Measurements from ENCODE around the gene NT5M.
"Not testable (repeated sequence)": the region's sequence is repeated elsewhere in the genome, so short reads cannot be mapped to it uniquely, and the experiment has no call there.

NT5M gene

GRCh38 chr17:17366941-17367875 lies 64.0 kb downstream of the NT5M start:
- DNase-seq (ENCODE audit: insufficient read length, low spot score), result no peak
- FAIRE-seq, result no peak

DNA sequence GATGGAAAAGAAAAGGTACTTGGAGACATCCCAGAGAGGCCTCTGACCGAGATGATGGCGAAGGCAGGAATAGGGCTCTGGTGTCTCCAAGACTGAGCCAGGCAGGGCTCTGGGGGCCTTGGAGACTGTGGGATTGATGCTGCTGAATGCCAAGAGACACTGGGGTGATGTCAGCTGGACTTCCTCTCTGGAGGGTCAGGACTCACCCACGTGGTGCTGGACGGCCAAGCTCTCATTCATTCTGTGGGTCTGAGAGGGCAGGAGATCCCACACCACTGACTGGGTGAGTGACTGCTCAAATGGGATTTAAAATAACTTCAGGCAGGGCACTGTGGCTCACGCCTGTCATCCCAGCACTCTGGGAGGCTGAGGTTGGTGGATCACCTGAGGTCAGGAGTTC lies 64.8 kb downstream of the NT5M start:
- FAIRE-seq (no peak), DNase-seq (ENCODE audit: insufficient read length, low spot score) (no peak)

DNA sequence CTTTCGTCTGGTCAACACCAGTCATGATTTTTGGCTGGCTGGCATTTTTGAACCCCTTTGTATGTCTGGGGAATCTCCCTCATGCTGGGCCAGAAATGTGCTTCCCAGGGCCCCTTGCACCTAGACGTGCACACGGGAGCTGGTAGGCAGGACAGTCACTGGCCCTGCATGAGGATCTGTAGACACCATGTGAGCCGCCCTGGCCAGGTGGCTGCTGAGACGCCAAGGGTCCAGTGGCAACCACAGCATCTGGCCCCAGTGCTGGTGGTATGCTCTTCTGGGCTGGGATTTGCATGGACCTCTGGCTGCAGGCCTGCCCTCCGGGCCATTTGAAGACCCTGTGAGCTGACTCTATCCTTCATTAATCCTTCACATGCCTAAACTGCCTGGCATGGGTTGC lies 67.5 kb downstream of the NT5M start:
- FAIRE-seq, result no peak
- DNase-seq (ENCODE audit: insufficient read length, low spot score), result no peak

DNA sequence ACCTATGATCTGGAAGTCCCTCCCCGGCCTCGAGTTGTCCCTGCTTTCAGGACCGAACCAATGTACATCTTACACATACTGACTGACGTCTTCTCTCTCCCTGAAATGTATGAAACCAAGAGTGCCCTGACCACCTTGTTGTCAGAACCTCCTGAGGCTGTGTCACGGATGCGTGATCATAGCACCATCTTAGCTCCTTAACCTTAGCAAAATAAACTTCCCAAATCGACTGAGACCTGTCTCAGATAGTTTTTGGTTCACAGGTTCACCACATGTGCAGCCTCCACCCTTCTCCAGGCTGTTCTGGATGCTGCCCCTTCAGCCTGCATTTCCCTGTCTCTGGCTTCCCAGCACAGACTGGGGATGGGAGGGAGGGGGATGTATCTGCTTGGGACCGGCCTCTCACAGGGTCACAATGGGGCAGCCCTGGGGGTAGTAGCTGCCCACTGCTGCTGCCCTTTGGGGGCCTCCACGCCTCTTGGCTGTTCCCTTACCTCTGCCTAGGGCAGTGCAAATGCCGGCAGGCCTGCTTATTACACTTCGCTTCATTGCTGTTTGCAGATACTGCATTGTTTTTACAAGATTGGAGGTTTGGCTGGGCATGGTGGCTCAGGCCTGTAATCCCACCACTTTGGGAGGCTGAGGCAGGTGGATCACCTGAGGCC lies 69.8 kb downstream of the NT5M start:
- DNase-seq (ENCODE audit: insufficient read length, low spot score) (no peak), FAIRE-seq (no peak)

GRCh38 chr17:17375841-17376240 lies 72.7 kb downstream of the NT5M start:
- DNase-seq (ENCODE audit: insufficient read length, low spot score), result no peak
- FAIRE-seq, result no peak

- no peak for DNase-seq (ENCODE audit: insufficient read length, low spot score)
- no peak for FAIRE-seq
Observed at GRCh38 chr17:17376362-17376761, 73.2 kb downstream of the NT5M start.

DNA sequence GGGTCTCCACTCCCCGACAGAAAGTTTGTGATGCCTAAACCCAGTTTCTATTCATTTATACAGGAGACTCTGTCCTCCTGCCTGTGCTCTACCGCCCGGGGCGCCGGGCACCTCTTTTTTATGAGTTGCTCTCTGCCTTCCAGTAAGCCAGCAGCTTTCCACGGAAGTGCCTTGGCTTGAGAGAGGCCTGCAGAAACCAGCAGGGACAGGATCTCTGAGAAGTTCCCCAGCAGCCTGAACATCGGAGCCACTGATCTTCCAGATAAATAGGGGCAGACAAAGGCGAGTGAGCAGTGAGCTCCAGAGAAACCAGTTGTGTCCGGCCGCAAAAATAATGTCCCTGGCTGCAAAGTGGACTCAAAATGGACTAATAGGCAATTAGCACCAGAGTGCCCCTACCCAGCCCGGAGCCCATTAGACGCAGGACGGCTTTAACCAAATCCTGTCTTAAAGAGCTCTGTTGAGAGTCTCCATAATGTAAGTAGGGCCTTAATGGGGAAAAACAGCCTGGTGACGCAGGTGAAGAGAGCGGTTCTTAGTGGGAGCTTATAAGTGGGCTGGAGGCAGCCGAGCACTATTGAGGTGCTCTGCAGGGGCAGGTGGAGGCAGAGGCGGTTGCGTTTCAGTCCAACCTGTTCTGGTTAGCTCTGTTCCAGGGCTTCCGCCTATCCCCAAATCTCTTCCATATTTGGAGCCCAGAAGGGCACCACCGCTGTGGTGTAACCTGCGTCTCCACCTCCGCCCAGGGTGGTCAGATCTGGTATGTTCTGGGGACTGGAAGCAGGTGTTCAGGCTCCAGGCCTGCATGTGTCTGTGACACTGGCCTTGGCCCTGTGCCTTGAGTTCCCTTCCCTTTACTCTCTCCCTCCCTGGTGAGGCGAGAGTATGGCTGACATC lies 74.1 kb downstream of the NT5M start:
- DNase-seq (ENCODE audit: insufficient read length, low spot score) (no peak), FAIRE-seq (no peak)

DNA sequence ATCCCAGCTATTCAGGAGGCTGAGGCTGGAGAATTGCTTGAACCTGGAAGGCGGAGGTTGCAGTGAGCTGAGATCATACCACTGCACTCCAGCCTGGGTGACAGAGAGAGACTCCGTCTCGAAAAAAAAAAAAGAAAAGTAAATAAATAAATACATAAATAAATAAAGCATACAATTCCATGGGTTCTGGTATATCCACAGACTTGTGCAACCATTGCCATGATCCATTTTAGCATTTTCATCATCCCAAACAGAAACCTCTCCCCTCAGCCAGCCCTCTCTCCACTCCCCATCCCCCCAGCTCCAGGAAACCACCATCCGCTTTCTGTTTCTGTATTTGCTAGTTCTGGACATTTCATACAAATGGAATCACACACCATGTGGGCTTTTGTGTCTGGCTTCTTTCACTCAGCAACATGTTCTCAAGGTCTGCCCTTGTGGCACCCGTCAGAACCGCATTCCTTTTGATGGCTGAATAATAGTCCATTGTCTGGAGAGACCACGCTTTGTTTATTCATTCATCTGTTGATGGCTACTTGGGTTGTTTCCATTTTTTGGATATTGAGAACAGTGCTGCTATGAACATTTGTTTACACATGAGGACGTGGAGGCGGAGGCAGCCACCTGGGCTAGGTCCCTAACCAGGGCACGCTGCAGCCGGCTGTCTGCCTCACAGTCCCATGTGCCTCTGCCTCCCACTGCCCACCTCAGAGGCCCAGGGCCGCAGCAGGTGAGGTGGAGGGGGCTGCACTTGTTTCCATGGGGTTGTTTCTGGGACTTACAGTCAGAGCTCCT lies 76.2 kb downstream of the NT5M start:
- no peak for DNase-seq (ENCODE audit: insufficient read length, low spot score)
- no peak for FAIRE-seq

- no peak for FAIRE-seq
Observed at GRCh38 chr17:17380145-17380925, 77.2 kb downstream of the NT5M start.

GRCh38 chr17:17381446-17382064 lies 78.4 kb downstream of the NT5M start:
- no peak for FAIRE-seq
- no peak for DNase-seq (ENCODE audit: insufficient read length, low spot score)

More at GRCh38 chr17:17380145-17380925, 77.2 kb downstream of the NT5M start:
- DNase-seq (ENCODE audit: insufficient read length, low spot score), result no peak

DNA sequence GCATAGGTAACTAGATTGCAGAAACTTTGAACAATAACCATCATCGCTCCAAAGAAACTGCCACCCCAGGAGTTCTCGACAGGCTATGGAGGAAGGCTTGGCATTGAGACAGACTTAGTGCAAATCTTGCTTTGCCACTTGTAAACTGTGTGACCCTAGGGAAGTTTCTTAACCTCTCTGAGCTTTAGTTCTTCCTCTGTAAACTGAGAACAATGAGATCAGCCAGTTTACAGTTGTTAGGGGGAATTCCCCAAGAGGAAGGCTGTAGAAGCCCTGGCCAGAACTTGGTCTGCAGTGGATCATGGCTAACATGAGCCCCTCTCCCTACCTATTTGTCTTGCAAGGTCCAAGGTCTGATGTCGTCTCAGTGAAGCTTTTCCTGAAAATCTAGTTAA lies 78.9 kb downstream of the NT5M start:
- no peak for DNase-seq (ENCODE audit: insufficient read length, low spot score)
- no peak for FAIRE-seq

- DNase-seq (ENCODE audit: insufficient read length, low spot score) (no peak), FAIRE-seq (no peak)
Observed at GRCh38 chr17:17382971-17383370, 79.8 kb downstream of the NT5M start.

- not testable (repeated sequence) for DNase-seq (ENCODE audit: insufficient read length, low spot score); FAIRE-seq
Observed at GRCh38 chr17:17383431-17384290, 80.5 kb downstream of the NT5M start.

- FAIRE-seq (no peak), DNase-seq (ENCODE audit: insufficient read length, low spot score) (no peak)
Observed at GRCh38 chr17:17384291-17384615, 81.1 kb downstream of the NT5M start.

DNA sequence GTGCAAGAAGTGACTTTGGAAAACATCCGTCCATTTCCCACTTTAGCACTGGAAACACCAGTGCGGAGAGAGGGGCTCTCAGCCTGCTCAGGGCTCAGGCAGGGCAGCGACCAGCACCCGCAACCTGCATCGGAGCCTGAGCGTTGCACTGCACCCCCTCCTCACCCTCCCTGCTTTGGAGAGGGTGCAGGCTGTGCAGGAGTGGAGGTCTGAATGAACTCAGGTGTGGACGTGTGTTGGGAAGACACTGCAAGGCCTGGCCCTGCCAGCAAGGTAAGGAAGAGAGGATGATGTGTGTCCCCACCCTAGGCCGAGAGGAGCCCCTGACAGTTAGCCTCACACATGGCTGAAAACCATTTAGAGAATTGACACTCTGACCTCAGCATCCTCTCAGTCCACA lies 81.8 kb downstream of the NT5M start:
- DNase-seq (ENCODE audit: insufficient read length, low spot score), result no peak
- no peak for FAIRE-seq

- DNase-seq (ENCODE audit: insufficient read length, low spot score), result no peak
- FAIRE-seq, result no peak
Observed at GRCh38 chr17:17385491-17385890, 82.3 kb downstream of the NT5M start.

DNA sequence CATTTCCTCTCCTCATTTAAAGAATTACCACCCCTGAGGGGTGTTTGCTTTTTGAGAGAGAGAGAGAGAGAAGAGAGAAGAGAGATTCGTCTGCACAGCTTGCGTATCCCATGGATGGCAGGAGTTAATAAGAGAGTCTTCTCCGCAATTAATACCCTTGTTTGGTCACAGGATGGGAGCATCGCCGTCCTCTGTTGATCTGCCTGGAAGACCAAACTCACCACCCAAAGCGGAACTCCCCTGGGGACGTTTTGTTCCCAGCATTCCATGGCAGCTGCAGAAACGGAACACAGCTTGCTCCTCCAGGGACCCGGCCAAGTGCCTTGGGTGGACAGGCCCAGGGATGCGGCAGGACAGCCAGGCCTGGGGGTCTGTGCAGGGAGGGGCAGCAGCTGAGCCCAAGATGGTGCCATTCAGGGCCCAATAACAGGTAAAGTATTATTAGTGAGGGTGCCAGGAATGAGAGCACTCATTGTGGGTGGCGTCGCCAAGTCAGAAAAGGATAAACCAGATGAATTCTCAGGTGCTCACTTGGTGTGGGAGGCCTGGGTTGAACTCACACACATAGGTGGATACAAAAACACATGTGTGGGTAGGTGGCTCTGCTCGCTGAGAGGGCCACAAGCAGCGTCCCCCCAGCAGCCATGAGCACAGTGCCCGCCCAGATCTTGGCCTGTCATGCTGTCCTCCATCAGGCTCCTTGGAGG lies 83.1 kb downstream of the NT5M start:
- no peak for FAIRE-seq

More for the DNA sequence above, 83.1 kb downstream of the NT5M start:
- DNase-seq (ENCODE audit: insufficient read length, low spot score), result no peak

All from GM19239 (cell line).